RPMI7951 (cell line): ENCODE results near the gene AMN. TPM values are rescaled to one million over a fixed set of nuclear protein-coding genes. Genes with fewer than 3 reads are reported as not detected.
"Not testable (repeated sequence)": the region's sequence is repeated elsewhere in the genome, so short reads cannot be mapped to it uniquely, and the experiment has no call there.

Experiments
- DNase-seq: peaks from one replicate; pipeline ENCODE4 v3.0.0-alpha.2; 2012; ENCODE audit warnings: low read depth
- total RNA-seq: library from RNA; depleted of rRNA; stranded (reverse); fragments of >200 nt; shearing (Covaris generic); gene quantifications from 2 replicates; pipeline ENCODE4 v1.2.3, GENCODE V29; 2014

Gene AMN
- total RNA-seq, 1 experiment from 2014 or later: not detected

- no peak for DNase-seq
Measured at GRCh38 chr14:102911991-102912761, 10.3 kb upstream of the AMN start.

GRCh38 chr14:102913341-102914211, 8.9 kb upstream of the AMN start:
- no peak for DNase-seq

GRCh38 chr14:102914474-102915291, 7.8 kb upstream of the AMN start:
- no peak for DNase-seq

- DNase-seq: no peak
Measured at GRCh38 chr14:102915292-102916110, 7.0 kb upstream of the AMN start.

- DNase-seq: no peak
Measured at GRCh38 chr14:102916347-102917055, 6.0 kb upstream of the AMN start.

- no peak for DNase-seq
Measured at GRCh38 chr14:102917056-102917385, 5.4 kb upstream of the AMN start.

- peak; percentile 24 for DNase-seq
Measured at GRCh38 chr14:102917469-102918211, 4.8 kb upstream of the AMN start.

- DNase-seq: no peak
Measured at GRCh38 chr14:102918438-102918837, 4.0 kb upstream of the AMN start.

- no peak for DNase-seq
Measured at GRCh38 chr14:102920273-102920997, 2.0 kb upstream of the AMN start.

GRCh38 chr14:102920998-102921304, 1.5 kb upstream of the AMN start:
- DNase-seq: no peak

GRCh38 chr14:102923201-102923924, 900 bp downstream of the AMN start:
- no peak for DNase-seq

- no peak for DNase-seq
Measured at GRCh38 chr14:102923925-102924486, 1.5 kb downstream of the AMN start.

- DNase-seq: no peak
Measured at GRCh38 chr14:102924632-102925588, 2.4 kb downstream of the AMN start.

GRCh38 chr14:102925646-102926045, 3.2 kb downstream of the AMN start:
- DNase-seq: no peak

GRCh38 chr14:102926104-102926503, 3.6 kb downstream of the AMN start:
- DNase-seq: no peak

- DNase-seq: not testable (repeated sequence)
Measured at GRCh38 chr14:102926840-102927239, 4.4 kb downstream of the AMN start.

GRCh38 chr14:102927346-102927877, 4.9 kb downstream of the AMN start:
- DNase-seq: no peak
